Measurements from ENCODE around the gene COL5A1.

GRCh38 chr9:134640506-134641172 is 964 bp upstream of the COL5A1 start:
- TF ChIP-seq, protein P1, sequence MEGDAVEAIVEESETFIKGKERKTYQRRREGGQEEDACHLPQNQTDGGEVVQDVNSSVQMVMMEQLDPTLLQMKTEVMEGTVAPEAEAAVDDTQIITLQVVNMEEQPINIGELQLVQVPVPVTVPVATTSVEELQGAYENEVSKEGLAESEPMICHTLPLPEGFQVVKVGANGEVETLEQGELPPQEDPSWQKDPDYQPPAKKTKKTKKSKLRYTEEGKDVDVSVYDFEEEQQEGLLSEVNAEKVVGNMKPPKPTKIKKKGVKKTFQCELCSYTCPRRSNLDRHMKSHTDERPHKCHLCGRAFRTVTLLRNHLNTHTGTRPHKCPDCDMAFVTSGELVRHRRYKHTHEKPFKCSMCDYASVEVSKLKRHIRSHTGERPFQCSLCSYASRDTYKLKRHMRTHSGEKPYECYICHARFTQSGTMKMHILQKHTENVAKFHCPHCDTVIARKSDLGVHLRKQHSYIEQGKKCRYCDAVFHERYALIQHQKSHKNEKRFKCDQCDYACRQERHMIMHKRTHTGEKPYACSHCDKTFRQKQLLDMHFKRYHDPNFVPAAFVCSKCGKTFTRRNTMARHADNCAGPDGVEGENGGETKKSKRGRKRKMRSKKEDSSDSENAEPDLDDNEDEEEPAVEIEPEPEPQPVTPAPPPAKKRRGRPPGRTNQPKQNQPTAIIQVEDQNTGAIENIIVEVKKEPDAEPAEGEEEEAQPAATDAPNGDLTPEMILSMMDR (IDR thresholded peaks at IDR 0.05; ENCODE audit: insufficient read depth, low read length) = no peak
- TF ChIP-seq POLR2AphosphoS5 (IDR thresholded peaks at IDR 0.05; ENCODE audit: low read depth) (no peak), SPI1 (IDR thresholded peaks at IDR 0.05; ENCODE audit: borderline replicate concordance, low read depth) (no peak)

All from HL-60 (cell line).